NCI-H1694 treated with DMSO at 0.1 percent for 48 hours (cell line): Measurements from ENCODE around the gene SYT9.

Experiments used
- DNase-seq: peaks from one replicate; lab custom pipeline; 2025; lab: John Stamatoyannopoulos, UW

The SYT9 gene

GRCh38 chr11:7471071-7471470 lies 219.4 kb downstream of the SYT9 start:
- no peak for DNase-seq

- DNase-seq, result no peak
Measured at GRCh38 chr11:7473717-7474116, 222.0 kb downstream of the SYT9 start.

GRCh38 chr11:7480113-7480512 lies 228.4 kb downstream of the SYT9 start:
- no peak for DNase-seq

GRCh38 chr11:7484131-7484530 lies 232.4 kb downstream of the SYT9 start:
- no peak for DNase-seq

GRCh38 chr11:7484645-7485044 lies 232.9 kb downstream of the SYT9 start:
- no peak for DNase-seq

- DNase-seq, result no peak
Measured at GRCh38 chr11:7485186-7486097, 233.7 kb downstream of the SYT9 start, which contains the start of gene OLFML1. Gene OLFML1 (plus strand): TSS chr11:7485506. CDS start chr11:7485876, 370 bp downstream.

GRCh38 chr11:7486098-7486780 lies 234.5 kb downstream of the SYT9 start:
- no peak for DNase-seq

GRCh38 chr11:7486781-7487140 lies 235.1 kb downstream of the SYT9 start:
- no peak for DNase-seq

- no peak for DNase-seq
Measured at GRCh38 chr11:7487360-7487759, 235.7 kb downstream of the SYT9 start.

- no peak for DNase-seq
Measured at GRCh38 chr11:7488681-7489080, 237.0 kb downstream of the SYT9 start.

- no peak for DNase-seq
Measured at GRCh38 chr11:7489376-7489775, 237.7 kb downstream of the SYT9 start.

- DNase-seq, result no peak
Measured at GRCh38 chr11:7490054-7490453, 238.3 kb downstream of the SYT9 start.

- no peak for DNase-seq
Measured at GRCh38 chr11:7490535-7490934, 238.8 kb downstream of the SYT9 start.

GRCh38 chr11:7492253-7492652 lies 240.5 kb downstream of the SYT9 start:
- DNase-seq, result no peak

GRCh38 chr11:7493670-7494069 lies 242.0 kb downstream of the SYT9 start:
- no peak for DNase-seq

- DNase-seq, result no peak
Measured at GRCh38 chr11:7494086-7494745, 242.5 kb downstream of the SYT9 start.

GRCh38 chr11:7495882-7496551 lies 244.3 kb downstream of the SYT9 start:
- DNase-seq, result no peak

GRCh38 chr11:7498193-7498592 lies 246.5 kb downstream of the SYT9 start:
- DNase-seq, result no peak

GRCh38 chr11:7499081-7499480 lies 247.4 kb downstream of the SYT9 start:
- DNase-seq, result no peak

- DNase-seq, result no peak
Measured at GRCh38 chr11:7500251-7500650, 248.5 kb downstream of the SYT9 start.

- no peak for DNase-seq
Measured at GRCh38 chr11:7501251-7501650, 249.5 kb downstream of the SYT9 start.

- no peak for DNase-seq
Measured at GRCh38 chr11:7501894-7502293, 250.2 kb downstream of the SYT9 start.
